Activated CD4-positive, alpha-beta T cell treated with anti-CD3 and anti-CD28 coated beads for 36 hours (primary cell): ENCODE results near the gene CTNND2. TPM values are rescaled to one million over a fixed set of nuclear protein-coding genes. Genes with fewer than 3 reads are reported as not detected.

Experiments
- ATAC-seq: fragments of 200-7000 bp; cut with Tn5 transposase; one replicate; pipeline ENCODE4 v1.10.0; 2021; ENCODE audit warnings: mild to moderate bottlenecking, moderate library complexity
- CTCF ChIA-PET: fragments of 350-600 bp; sonication (Branson Sonifier 250); formaldehyde crosslinking; loops from one replicate; lab custom pipeline; 2021; ENCODE audit warnings: antibody characterized with exemption; lab: Charles Lee
- POLR2A ChIA-PET: fragments of 350-600 bp; sonication (Branson Sonifier 250); formaldehyde crosslinking; loops from one replicate; lab custom pipeline; 2021; ENCODE audit warnings: antibody characterized with exemption, inconsistent platforms; lab: Charles Lee
- DNase-seq: peaks from one replicate; pipeline ENCODE4 v3.0.0-alpha.2; 2020
- H3K27ac Mint-ChIP-seq: one replicate; pipeline ENCODE4 v1.8.0; 2021; ENCODE audit warnings: mixed read lengths
- H3K27me3 Mint-ChIP-seq: one replicate; pipeline ENCODE4 v1.8.0; 2021; ENCODE audit warnings: mixed read lengths
- H3K36me3 Mint-ChIP-seq: one replicate; pipeline ENCODE4 v1.8.0; 2021; ENCODE audit warnings: low read depth, mixed read lengths
- H3K4me1 Mint-ChIP-seq: one replicate; pipeline ENCODE4 v1.8.0; 2021; ENCODE audit warnings: mixed read lengths
- H3K4me3 Mint-ChIP-seq: one replicate; pipeline ENCODE4 v1.8.0; 2021; ENCODE audit warnings: mild to moderate bottlenecking, moderate library complexity, mixed read lengths
- H3K9me3 Mint-ChIP-seq: one replicate; pipeline ENCODE4 v1.8.0; 2021; ENCODE audit warnings: low read depth, mixed read lengths
- intact Hi-C, 2 experiments: fragments of 100-400 bp; cut with DNase I in 1 of 2; cut with micrococcal nuclease in 1 of 2; formaldehyde crosslinking; loops; one replicate each; pipeline versions ENCODE4 v1.14.2 to v1.15.1; 2022 to 2024; cut with DNase I, micrococcal nuclease
- total RNA-seq, 2 experiments: library from RNA; stranded (reverse); gene quantifications; one replicate each; pipeline ENCODE4 v1.2.3, GENCODE V29; 2021

The CTNND2 gene
- total RNA-seq, 2 experiments from 2014 or later: not detected

DNA sequence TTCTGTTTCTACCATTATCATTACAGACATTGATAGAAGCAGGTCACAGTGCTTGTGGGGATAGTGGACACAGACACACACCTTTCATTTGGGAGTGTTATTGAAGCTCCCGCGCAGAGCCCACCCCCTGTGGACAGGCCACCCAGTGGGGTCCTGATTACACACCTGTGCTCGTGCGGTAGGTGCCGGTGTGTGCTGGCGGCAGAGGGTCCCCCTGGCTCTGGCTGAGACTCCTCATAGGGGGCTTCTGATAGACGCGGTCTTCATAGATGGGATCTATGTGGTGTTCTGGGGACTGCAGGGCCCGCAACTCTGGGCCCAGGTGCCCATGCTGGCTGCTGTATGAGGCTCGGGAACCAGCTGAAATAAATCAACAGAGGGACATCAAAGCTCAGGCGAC is 539.7 kb downstream of the CTNND2 start:
- ChIA-PET POLR2A (no interaction called here), CTCF (no interaction called here)
- intact Hi-C loops: loop anchor here in 1 of 2 experiments (5.0 kb wide), 1 partner anchor 377 kb away; no protein-coding TSS in a partner anchor
- Mint-ChIP-seq H3K27me3 (peaks cover 2% of the 10 kb centered on the region), H3K4me1 (no peaks in the 10 kb centered on the region), H3K27ac (no peak overlapping the region), H3K36me3 (no peaks in the 10 kb centered on the region), H3K4me3 (no peak overlapping the region), H3K9me3 (no peaks in the 10 kb centered on the region)
- DNase-seq: no peak
- ATAC-seq: no peak

DNA sequence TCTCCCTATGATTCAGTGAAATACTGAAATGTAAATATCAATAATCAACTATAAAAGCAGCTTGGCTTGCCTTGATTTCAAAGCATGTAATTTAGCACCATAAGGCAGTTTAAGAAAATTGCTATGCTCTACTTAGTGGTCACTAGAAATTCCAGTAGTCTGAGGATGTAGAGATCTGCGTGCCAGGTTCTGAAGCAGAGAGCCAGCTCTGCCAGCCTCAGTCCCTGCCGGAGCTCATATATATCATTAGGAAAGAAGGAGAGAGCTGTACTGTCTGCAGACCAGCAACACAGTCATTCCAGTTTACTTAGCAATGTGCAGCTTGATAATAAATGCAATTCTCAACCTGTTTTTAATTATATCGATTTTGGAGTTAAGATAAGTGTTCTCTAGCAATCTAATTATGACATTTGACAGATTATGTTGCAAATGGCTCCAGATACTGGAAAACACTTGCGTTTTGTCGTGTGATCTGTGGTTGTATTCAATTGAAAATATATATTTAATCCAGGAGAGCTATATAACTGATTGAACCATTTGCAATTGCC is 540.5 kb downstream of the CTNND2 start:
- ATAC-seq (no peak), DNase-seq (no peak)
- Mint-ChIP-seq H3K4me3 (no peak overlapping the region), H3K4me1 (no peaks in the 10 kb centered on the region), H3K27ac (no peak overlapping the region), H3K36me3 (no peaks in the 10 kb centered on the region), H3K27me3 (peaks cover 2% of the 10 kb centered on the region), H3K9me3 (no peaks in the 10 kb centered on the region)
- intact Hi-C loops: loop anchor here in 1 of 2 experiments (5.0 kb wide), 1 partner anchor 376 kb away; no protein-coding TSS in a partner anchor
- POLR2A ChIA-PET: no interaction called here
- CTCF ChIA-PET: no interaction called here

DNA sequence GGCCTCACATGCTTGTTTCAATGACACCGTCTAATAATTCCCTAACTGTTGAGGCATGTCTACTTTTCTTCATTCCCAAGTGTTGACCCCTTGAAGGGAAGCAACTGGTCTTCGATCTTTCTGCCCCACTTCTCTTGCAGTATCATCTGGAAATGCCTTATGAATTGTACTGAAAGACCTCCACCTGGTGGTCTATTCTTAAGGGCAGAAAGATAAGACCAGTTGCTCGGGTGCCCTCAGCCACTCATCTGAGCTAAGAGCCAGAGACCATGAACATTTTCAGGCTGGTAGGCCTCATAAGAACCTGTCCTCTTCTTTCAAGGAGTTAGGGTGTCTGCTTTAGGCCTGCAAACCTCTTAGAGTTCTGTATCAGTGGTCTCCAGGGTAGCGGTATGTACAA is 542.5 kb downstream of the CTNND2 start:
- no peak for ATAC-seq
- peaks cover 2% of the 10 kb centered on the region for H3K27me3 Mint-ChIP-seq
- ChIA-PET POLR2A (no interaction called here), CTCF (no interaction called here)
- no peak for DNase-seq
- intact Hi-C loops: loop anchor here in 1 of 2 experiments (5.0 kb wide), 1 partner anchor 374 kb away; no protein-coding TSS in a partner anchor
- no peaks in the 10 kb centered on the region for H3K4me1 Mint-ChIP-seq
- no peaks in the 10 kb centered on the region for H3K36me3 Mint-ChIP-seq
- H3K4me3 Mint-ChIP-seq: no peak overlapping the region
- no peaks in the 10 kb centered on the region for H3K9me3 Mint-ChIP-seq
- no peak overlapping the region for H3K27ac Mint-ChIP-seq

DNA sequence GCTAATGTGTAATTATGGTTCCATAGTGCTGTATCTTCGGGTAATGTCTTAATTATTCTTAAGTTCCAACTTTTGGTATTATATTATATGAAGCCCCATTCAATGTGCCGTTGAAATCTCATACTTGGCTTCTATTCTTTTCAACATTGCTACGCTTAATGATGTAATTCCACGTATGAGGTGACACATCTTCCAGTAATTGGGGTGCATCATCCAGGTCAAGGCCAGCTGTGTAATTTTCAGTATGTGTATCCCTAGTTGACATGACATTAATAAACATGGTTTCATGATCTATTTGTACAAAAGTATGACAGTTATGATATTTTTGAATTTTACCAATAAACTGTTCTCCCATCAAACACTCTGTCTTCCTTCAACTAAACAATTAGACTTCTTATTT is 546.3 kb downstream of the CTNND2 start:
- H3K27ac Mint-ChIP-seq: no peak overlapping the region
- DNase-seq (no peak), ATAC-seq (no peak)
- no peaks in the 10 kb centered on the region for H3K9me3 Mint-ChIP-seq
- no peak overlapping the region for H3K4me3 Mint-ChIP-seq
- CTCF ChIA-PET: no interaction called here
- no peaks in the 10 kb centered on the region for H3K4me1 Mint-ChIP-seq
- intact Hi-C loops: no loop called here
- no peaks in the 10 kb centered on the region for H3K36me3 Mint-ChIP-seq
- POLR2A ChIA-PET: no interaction called here
- peaks cover 2% of the 10 kb centered on the region for H3K27me3 Mint-ChIP-seq

DNA sequence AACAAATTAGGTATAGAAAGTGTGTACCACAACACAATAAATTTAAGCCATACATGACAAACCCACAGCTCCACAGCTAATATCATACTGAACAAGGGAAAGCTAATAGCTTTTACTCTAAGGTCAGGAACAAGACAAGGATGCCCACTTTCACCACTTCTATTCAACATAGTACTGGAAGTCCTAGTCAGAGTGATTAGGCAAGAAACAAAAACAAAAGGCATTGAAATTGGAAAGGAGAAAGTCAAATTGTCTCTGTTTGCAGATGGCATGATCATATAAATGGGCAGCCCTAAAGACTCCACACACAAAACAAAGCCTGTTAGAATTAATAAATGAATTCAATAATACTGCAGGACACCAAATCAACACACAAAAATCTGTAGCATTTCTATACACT is 548.8 kb downstream of the CTNND2 start:
- POLR2A ChIA-PET: no interaction called here
- Mint-ChIP-seq H3K27me3 (peaks cover 2% of the 10 kb centered on the region), H3K4me1 (no peaks in the 10 kb centered on the region), H3K4me3 (no peak overlapping the region), H3K36me3 (no peaks in the 10 kb centered on the region), H3K27ac (no peak overlapping the region), H3K9me3 (no peaks in the 10 kb centered on the region)
- CTCF ChIA-PET: no interaction called here
- DNase-seq (no peak), ATAC-seq (no peak)
- intact Hi-C loops: no loop called here

DNA sequence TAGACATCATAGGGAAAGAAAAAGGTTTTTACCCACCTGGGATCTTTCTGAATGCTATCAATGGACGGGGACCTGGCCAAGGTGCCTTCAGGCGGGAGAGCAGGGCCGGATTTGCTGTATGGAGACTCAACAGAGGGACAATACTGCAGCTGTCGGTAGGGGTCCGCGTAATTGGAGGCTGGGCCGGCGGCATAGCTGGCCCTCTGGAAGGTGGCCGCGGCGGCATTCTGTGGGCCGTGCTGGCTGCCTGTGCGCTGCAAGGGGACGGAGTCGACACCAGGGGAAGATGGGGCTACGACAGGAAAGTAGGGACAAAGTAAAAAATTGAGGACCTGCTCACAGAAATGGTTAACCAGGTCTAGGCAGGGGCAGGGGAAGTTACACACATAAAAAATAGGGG is 557.9 kb downstream of the CTNND2 start:
- no peaks in the 10 kb centered on the region for H3K9me3 Mint-ChIP-seq
- ATAC-seq (no peak), DNase-seq (no peak)
- POLR2A ChIA-PET: no interaction called here
- no peaks in the 10 kb centered on the region for H3K36me3 Mint-ChIP-seq
- H3K4me3 Mint-ChIP-seq: no peak overlapping the region
- H3K27me3 Mint-ChIP-seq: peaks cover 9% of the 10 kb centered on the region
- intact Hi-C loops: no loop called here
- CTCF ChIA-PET: interaction anchor here (0.6 kb wide), 1 partner anchor 194 kb away, joined by 3 read pairs; no protein-coding TSS in a partner anchor
- H3K27ac Mint-ChIP-seq: no peak overlapping the region
- no peaks in the 10 kb centered on the region for H3K4me1 Mint-ChIP-seq

DNA sequence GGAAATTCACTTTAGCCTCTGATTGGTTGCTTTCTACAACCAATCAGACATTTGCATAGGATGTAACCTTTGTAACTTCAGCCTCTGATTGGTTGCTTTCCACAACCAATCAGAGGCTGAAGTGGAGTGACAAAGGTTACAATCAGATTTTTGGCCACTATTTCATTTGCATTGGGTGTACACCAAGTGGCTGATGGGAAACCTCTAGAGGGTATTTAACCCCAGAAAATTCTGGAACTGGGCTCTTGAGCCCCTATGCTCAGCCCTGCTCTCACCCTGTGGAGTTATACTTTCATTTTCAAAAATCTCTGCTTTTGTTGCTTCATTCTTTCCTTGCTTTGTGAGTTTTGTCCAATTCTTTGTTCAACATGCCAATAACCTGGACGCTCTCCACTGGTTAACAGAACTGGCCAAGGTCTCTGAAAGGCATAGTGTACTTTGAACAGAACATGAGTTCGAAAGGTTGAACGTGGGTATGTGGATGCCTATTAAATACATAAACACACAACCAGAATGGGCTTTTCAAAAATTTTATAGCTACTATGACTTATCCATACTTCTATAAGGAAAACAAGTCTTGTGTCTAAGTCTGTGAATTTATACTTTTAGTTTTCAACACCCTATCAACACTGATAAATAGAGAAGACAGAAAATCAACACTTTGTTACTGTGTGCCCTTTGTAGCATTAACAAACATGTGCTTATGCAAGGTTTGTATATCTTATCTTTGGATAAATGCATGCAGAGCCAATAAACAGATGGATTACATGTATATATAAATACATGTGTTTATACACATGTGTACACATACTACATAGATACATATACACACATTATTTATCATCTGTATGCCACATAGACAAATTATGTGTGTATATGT is 568.1 kb downstream of the CTNND2 start:
- no peak for DNase-seq
- H3K27me3 Mint-ChIP-seq: peaks cover 2% of the 10 kb centered on the region
- POLR2A ChIA-PET: no interaction called here
- H3K4me1 Mint-ChIP-seq: no peaks in the 10 kb centered on the region
- intact Hi-C loops: no loop called here
- no peak overlapping the region for H3K4me3 Mint-ChIP-seq
- ATAC-seq: no peak
- no peak overlapping the region for H3K27ac Mint-ChIP-seq
- no peaks in the 10 kb centered on the region for H3K36me3 Mint-ChIP-seq
- H3K9me3 Mint-ChIP-seq: no peaks in the 10 kb centered on the region
- CTCF ChIA-PET: no interaction called here

DNA sequence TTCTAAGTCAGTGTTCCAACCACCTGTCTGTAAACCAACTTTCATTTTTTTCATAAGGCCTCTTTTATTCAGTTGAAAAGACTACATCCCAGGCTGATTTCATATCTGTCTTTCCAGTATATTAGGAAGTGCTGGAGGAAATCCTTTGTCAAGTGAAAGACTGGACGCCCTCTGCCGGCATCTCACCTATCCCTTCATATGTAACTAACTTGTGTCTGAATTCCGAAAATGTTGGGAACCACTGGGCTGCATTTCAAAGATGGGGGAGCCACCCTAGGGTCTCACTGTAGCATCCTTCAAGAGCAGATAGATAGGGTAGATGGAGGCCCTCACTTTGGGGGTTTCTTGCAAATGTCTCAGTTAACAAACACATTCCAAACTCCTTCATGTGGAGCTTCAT is 569.8 kb downstream of the CTNND2 start:
- intact Hi-C loops: no loop called here
- Mint-ChIP-seq H3K4me1 (no peaks in the 10 kb centered on the region), H3K27me3 (peaks cover 2% of the 10 kb centered on the region), H3K4me3 (no peak overlapping the region), H3K27ac (no peak overlapping the region), H3K36me3 (no peaks in the 10 kb centered on the region), H3K9me3 (no peaks in the 10 kb centered on the region)
- CTCF ChIA-PET: no interaction called here
- POLR2A ChIA-PET: no interaction called here
- ATAC-seq (no peak), DNase-seq (no peak)

DNA sequence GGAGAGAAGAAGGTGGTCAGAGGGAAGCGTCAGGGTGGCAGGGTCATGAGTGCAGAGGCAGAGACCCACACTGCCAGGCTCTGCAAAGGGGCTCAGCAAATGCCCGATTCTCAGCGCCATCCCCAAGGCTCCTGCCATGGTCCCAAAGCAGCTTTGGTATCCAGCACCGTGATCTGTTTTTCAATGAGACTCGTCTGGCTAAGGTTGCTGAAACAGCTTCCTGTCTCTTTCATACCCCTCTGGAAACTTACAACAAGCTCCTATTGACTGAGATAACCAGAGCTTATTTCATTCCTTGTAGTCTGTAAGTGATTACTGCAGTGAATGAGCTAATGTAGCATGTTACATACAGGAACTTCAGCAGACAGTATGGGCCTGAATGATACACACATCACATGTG is 574.6 kb downstream of the CTNND2 start:
- no peaks in the 10 kb centered on the region for H3K4me1 Mint-ChIP-seq
- DNase-seq (no peak), ATAC-seq (no peak)
- H3K36me3 Mint-ChIP-seq: no peaks in the 10 kb centered on the region
- intact Hi-C loops: no loop called here
- no peak overlapping the region for H3K4me3 Mint-ChIP-seq
- H3K27ac Mint-ChIP-seq: no peak overlapping the region
- ChIA-PET POLR2A (no interaction called here), CTCF (interaction anchor here (0.6 kb wide), 1 partner anchor 299 kb away, joined by 3 read pairs; no protein-coding TSS in a partner anchor)
- H3K27me3 Mint-ChIP-seq: no peaks in the 10 kb centered on the region
- no peaks in the 10 kb centered on the region for H3K9me3 Mint-ChIP-seq

DNA sequence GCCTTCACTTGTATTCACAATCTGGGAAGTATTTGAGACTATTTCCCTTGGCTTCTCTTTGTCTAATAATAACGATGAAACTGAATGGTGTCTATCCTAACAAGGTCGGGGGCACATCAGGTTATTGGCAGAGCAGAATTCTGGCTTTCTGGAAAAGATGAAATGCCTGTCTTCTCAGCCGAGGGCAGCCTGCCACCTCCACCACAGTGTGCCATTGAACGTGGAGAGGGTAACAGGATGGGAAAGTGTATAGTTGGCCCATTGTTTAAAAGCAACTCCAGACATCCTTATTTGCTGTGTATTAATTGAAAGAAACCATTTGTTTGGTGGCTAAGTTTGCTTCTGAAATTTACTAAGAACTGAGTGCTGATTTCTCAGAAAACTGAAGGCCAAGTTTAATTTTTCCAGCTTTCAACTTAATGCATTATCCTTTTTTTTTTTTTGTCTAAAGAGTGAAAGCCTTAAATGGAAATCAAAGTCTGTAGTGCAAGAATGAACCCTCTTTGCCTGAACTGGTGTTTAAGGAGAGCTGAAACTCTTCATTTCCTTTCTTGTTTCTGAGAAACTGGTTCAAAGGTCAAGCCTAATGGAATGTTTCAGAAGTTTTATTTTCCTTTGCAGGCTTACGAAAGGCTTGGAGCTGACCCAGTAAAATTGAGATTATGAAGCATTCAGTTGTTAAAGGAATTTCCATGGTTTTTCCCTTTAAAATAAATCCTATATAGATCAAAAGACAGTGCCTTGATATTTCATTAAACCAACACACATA is 579.5 kb downstream of the CTNND2 start:
- intact Hi-C loops: no loop called here
- CTCF ChIA-PET: no interaction called here
- POLR2A ChIA-PET: no interaction called here
- Mint-ChIP-seq H3K27ac (no peak overlapping the region), H3K27me3 (no peaks in the 10 kb centered on the region), H3K36me3 (no peaks in the 10 kb centered on the region), H3K4me1 (no peaks in the 10 kb centered on the region), H3K4me3 (no peak overlapping the region), H3K9me3 (no peaks in the 10 kb centered on the region)
- ATAC-seq (no peak), DNase-seq (no peak)

DNA sequence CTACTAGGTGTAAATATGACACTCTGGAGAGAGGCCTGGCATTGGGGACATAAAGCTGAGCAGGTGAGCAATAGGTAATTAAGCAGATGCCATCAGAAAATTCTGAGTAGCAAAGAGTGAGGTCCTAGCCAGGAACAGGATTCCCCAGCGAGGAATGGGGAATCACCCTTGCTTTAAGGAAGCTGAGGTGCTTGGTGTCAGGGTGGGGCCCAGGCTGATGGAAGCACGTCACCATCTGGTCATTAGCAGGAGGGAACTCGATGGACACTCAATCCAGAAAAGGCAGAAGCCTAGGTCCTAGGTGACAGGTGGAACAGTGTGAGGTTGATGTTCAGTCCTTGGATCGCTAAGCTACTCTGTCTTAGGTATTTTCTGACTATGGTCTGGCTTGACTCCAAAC is 580.5 kb downstream of the CTNND2 start:
- CTCF ChIA-PET: no interaction called here
- Mint-ChIP-seq H3K4me1 (no peaks in the 10 kb centered on the region), H3K27me3 (no peaks in the 10 kb centered on the region), H3K36me3 (no peaks in the 10 kb centered on the region), H3K4me3 (no peak overlapping the region), H3K27ac (no peak overlapping the region), H3K9me3 (no peaks in the 10 kb centered on the region)
- DNase-seq (no peak), ATAC-seq (no peak)
- intact Hi-C loops: no loop called here
- POLR2A ChIA-PET: no interaction called here
